MG63 (cell line): Measurements from ENCODE around the gene MEN1. TPM values are rescaled to one million over a fixed set of nuclear protein-coding genes. Genes with fewer than 3 reads are reported as not detected.
"Not testable (repeated sequence)": the region's sequence is repeated elsewhere in the genome, so short reads cannot be mapped to it uniquely, and the experiment has no call there.

Source experiments
- DNase-seq: peaks from one replicate; pipeline ENCODE4 v3.0.0-alpha.2; 2020
- H3K27me3 ChIP-seq: fragments of 250-450 bp; sonication (Bioruptor Pico); 2 replicates; pipeline ENCODE4 v1.5.1; 2020; ENCODE audit warnings: mild to moderate bottlenecking, moderate library complexity
- H3K36me3 ChIP-seq: fragments of 250-450 bp; sonication (Bioruptor Pico); 2 replicates; pipeline ENCODE4 v1.5.1; 2020; ENCODE audit warnings: mild to moderate bottlenecking, moderate library complexity
- H3K4me3 ChIP-seq: fragments of 250-450 bp; sonication (Bioruptor Pico); 2 replicates; pipeline ENCODE4 v1.5.1; 2020; ENCODE audit warnings: mild to moderate bottlenecking, moderate library complexity
- H3K9me3 ChIP-seq: fragments of 250-450 bp; sonication (Bioruptor Pico); 2 replicates; pipeline ENCODE4 v1.5.1; 2020; ENCODE audit warnings: mild to moderate bottlenecking, moderate library complexity
- total RNA-seq: library from RNA; depleted of rRNA; stranded (reverse); fragments of >200 nt; shearing (Covaris generic); gene quantifications from 2 replicates; pipeline ENCODE4 v1.2.3, GENCODE V29; 2014; ENCODE audit warnings: low replicate concordance

MEN1 gene
- total RNA-seq, 1 experiment from 2014 or later, result 13.3 TPM

DNA sequence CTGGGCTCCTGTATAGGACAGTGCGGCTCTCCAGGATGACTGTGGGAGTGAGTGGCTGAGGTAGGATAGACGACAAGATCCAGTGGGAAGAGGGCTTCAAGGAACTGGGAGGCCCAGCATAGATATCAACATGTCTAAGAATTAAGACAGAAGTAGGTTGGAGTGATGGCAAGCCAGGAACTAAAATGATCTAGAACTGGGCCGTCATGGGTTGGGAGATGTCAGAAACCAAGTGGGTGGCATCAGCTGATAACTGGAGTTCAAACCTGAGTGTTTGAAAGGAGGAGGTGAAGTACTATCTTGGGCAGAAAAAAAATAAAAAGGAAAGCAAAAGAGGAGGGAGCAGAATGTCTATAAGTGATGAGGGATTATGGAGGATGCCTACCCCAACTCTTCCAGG is 7.1 kb upstream of the MEN1 start:
- Histone ChIP-seq H3K36me3 (no peaks in the 10 kb centered on the region), H3K4me3 (no peak overlapping the region), H3K9me3 (no peaks in the 10 kb centered on the region), H3K27me3 (no peaks in the 10 kb centered on the region)
- no peak for DNase-seq

DNA sequence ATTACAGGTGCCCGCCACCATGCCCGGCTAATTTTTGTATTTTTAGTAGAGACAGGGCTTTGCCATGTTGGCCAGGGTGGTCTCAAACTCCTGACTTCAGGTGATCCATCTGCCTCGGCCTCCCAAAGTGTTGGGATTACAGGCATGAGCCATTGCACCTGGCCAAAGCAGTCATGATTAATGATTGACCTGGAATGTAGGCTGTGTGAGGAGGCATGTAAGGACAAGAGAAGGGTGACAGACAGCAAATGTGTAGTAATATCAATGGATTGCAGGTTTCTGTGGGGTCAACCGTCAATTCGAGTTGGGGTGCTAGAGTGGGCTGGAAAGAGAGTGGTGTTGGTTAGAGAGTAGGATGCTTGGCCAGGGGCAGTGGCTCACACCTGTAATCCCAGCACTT is 5.1 kb upstream of the MEN1 start:
- H3K4me3 ChIP-seq, H3K27me3 ChIP-seq, DNase-seq, H3K36me3 ChIP-seq, H3K9me3 ChIP-seq: not testable (repeated sequence)

- H3K36me3 ChIP-seq, result no peaks in the 10 kb centered on the region
- DNase-seq, result no peak
- H3K4me3 ChIP-seq, result no peak overlapping the region
- H3K9me3 ChIP-seq, result no peaks in the 10 kb centered on the region
- no peaks in the 10 kb centered on the region for H3K27me3 ChIP-seq
These were observed 4.4 kb upstream of the MEN1 start for GRCh38 chr11:64814712-64815187.

- Histone ChIP-seq H3K27me3 (no peaks in the 10 kb centered on the region), H3K9me3 (no peaks in the 10 kb centered on the region), H3K4me3 (no peak overlapping the region), H3K36me3 (peaks cover 4% of the 10 kb centered on the region; the same call in 1 of the 2 replicates)
- DNase-seq, result no peak
These were observed 3.5 kb upstream of the MEN1 start for GRCh38 chr11:64813826-64814225.

GRCh38 chr11:64810891-64811272 is 531 bp upstream of the MEN1 start:
- Histone ChIP-seq H3K9me3 (no peaks in the 10 kb centered on the region), H3K4me3 (peak overlapping the region; percentile 96), H3K27me3 (no peaks in the 10 kb centered on the region), H3K36me3 (peaks cover 11% of the 10 kb centered on the region)
- peak; percentile 10 for DNase-seq

GRCh38 chr11:64809781-64810241 is 540 bp downstream of the MEN1 start:
- Histone ChIP-seq H3K36me3 (peaks cover 11% of the 10 kb centered on the region), H3K4me3 (peak overlapping the region; percentile 96), H3K9me3 (no peaks in the 10 kb centered on the region), H3K27me3 (no peaks in the 10 kb centered on the region)
- peak; percentile 14 for DNase-seq

DNA sequence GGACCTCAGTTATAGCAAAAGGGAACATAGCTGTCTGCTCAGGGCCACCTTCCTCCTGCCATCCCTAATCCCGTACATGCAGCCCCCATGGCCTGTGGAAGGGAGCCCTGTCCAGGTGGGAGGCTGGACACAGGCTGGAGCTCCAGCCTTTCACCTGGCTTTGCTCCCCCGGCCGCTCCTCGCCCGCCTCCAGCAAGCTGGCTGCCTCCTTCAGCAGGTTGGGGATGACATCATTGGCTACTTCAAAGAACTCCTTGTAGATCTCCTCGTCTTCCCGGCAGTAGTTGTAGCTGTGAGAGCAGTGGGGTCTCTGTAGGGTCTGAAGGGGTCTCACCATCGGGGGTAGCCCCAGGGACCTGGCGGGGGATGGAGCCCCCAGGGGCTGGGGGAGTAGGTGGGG is 4.9 kb downstream of the MEN1 start:
- H3K4me3 ChIP-seq, result no peak overlapping the region
- no peaks in the 10 kb centered on the region for H3K27me3 ChIP-seq
- no peaks in the 10 kb centered on the region for H3K9me3 ChIP-seq
- no peak for DNase-seq
- peaks cover 11% of the 10 kb centered on the region for H3K36me3 ChIP-seq

DNA sequence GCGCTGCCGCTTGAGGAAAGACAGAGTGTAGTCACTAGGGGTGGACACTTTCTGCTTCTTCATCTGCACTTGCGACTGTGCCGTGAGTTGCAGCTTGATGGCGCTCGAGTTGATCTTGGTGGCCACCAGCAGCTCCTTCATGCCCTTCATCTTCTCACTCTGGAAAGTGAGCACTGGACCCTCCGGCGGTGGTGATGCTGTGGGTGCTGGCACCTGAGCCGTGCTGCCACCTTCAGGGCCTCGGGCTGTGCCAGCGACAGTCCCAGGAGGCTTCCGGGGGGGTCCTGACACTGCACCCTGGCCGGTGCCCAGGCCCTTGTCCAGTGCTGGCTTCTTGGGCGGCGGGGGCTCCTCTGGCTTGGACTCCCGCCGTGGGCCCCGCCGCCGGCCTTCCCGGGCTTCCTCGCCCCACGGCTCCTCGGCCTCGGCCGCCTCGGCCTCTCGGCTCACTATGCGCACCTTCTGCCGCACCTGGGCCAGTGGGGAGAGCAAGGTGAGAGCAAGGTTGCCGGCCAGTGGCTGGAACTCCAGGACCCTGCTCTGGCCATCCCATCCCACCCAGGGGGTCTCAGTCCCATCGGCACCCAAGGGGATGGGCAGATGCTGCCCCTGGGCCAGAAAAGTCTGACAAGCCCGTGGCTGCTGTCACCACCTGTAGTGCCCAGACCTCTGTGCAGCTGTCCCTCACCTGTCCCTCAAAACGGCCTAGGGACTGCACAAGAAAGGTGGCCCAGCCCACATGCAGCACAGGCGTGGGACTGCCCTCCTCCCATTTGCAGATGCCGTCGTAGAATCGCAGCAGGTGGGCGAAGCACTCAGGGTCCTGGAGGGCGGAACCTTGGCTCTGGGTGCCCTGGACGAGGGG is 5.8 kb downstream of the MEN1 start:
- no peaks in the 10 kb centered on the region for H3K9me3 ChIP-seq
- DNase-seq, result no peak
- peaks cover 11% of the 10 kb centered on the region for H3K36me3 ChIP-seq
- H3K27me3 ChIP-seq, result no peaks in the 10 kb centered on the region
- H3K4me3 ChIP-seq, result no peak overlapping the region

GRCh38 chr11:64803846-64804345 is 6.5 kb downstream of the MEN1 start:
- no peaks in the 10 kb centered on the region for H3K27me3 ChIP-seq
- H3K36me3 ChIP-seq, result peaks cover 7% of the 10 kb centered on the region
- no peak for DNase-seq
- no peaks in the 10 kb centered on the region for H3K9me3 ChIP-seq
- H3K4me3 ChIP-seq, result peak overlapping the region; percentile 63

- Histone ChIP-seq H3K36me3 (peaks cover 5% of the 10 kb centered on the region), H3K9me3 (no peaks in the 10 kb centered on the region), H3K4me3 (peak within 1 kb of the TSS; percentile 63), H3K27me3 (no peaks in the 10 kb centered on the region)
- DNase-seq, result peak; percentile 84
These were observed 7.0 kb downstream of the MEN1 start, which contains the start of gene MAP4K2 for GRCh38 chr11:64803158-64803845. TSS of gene MAP4K2 (minus strand) at chr11:64803214. CDS start at chr11:64803149, 65 bp downstream.

DNA sequence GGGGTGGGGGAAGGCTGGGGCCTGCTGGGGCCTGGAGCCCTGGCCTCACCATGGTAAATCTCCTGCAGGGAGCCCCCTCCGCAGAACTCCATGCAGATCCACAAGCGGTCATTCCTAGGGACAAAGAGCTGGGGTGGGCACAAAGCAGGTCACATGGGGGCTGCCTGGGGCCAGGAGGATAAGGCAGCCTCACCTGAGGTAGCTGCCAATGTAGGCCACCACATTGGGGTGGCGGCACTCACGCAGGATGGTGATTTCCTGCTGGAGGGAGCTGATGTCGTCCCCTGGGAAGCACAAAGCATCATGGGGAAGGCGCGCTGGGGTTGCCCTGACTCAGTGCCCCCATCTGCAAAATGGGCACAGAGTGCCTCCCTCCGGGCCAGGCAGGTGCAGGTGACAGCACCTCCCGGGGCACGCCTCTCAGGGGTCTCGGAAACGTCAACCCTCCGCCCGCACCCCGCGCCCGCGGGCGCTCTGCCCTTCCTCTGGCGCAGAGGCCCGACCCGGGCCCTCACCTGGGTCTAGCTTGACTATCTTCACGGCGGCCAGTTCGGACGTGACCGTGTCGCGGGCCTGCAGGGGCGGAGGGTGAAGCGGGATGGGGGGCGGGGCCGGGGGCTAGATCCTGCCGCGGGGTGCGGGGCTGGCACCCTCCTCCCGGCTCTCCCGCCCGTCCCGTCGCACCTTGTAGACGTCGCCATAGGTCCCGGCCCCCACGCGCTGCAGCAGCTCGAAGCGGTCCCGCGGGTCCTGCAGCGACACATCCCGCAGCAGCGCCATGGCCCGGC is 7.8 kb downstream of the MEN1 start:
- Histone ChIP-seq H3K36me3 (no peaks in the 10 kb centered on the region; the same call in 1 of the 2 replicates), H3K4me3 (peak overlapping the region; percentile 63), H3K27me3 (no peaks in the 10 kb centered on the region), H3K9me3 (no peaks in the 10 kb centered on the region)
- no peak for DNase-seq

DNA sequence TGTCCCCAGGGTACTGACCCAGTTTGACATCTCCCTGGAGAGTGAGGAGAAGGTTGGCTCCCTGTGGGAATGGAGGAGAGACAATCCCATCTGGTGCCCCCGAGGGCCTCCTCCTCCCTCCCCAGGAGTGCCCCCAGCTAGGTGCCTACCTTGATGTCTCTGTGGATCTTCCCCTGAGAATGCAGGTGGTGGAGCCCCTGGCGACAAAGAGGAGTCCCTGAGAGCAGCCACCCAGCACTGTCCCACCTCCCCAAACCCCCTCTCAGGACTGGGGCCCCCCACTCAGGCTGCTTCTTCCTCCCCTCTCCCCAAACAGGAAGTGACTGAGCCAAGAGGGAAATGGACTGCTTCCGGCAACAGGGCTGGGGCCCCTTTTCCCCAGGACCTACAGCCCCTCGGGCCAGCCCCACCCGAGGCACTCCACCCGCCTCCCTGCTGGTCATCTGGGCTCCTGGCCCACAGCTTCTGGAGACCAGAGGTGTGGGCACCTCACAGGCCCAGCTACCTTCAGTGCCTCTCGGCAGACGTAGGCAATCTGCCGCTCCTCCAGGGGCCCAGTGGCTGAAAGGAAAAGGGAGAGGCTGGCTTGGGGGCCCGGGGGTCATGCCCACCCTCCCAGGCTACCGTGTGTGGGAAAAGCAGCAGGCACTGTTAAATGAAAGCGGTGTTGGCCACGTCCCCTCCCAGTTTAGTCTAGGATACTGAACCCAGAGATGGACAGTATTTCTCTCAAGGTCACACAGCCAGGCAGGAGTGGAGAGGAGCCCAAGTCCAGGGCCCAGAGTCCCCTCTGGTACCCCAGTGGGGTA is 8.6 kb downstream of the MEN1 start:
- H3K36me3 ChIP-seq, result no peaks in the 10 kb centered on the region; the same call in 1 of the 2 replicates
- no peaks in the 10 kb centered on the region for H3K9me3 ChIP-seq

GRCh38 chr11:64801158-64801464 is 9.2 kb downstream of the MEN1 start:
- H3K9me3 ChIP-seq, result no peaks in the 10 kb centered on the region
- H3K27me3 ChIP-seq, result no peaks in the 10 kb centered on the region
- no peak overlapping the region for H3K4me3 ChIP-seq
- H3K36me3 ChIP-seq, result no peaks in the 10 kb centered on the region; the same call in 1 of the 2 replicates
- DNase-seq, result no peak

More for the DNA sequence above, 8.6 kb downstream of the MEN1 start:
- Histone ChIP-seq H3K4me3 (no peak overlapping the region), H3K27me3 (no peaks in the 10 kb centered on the region)
- no peak for DNase-seq

DNA sequence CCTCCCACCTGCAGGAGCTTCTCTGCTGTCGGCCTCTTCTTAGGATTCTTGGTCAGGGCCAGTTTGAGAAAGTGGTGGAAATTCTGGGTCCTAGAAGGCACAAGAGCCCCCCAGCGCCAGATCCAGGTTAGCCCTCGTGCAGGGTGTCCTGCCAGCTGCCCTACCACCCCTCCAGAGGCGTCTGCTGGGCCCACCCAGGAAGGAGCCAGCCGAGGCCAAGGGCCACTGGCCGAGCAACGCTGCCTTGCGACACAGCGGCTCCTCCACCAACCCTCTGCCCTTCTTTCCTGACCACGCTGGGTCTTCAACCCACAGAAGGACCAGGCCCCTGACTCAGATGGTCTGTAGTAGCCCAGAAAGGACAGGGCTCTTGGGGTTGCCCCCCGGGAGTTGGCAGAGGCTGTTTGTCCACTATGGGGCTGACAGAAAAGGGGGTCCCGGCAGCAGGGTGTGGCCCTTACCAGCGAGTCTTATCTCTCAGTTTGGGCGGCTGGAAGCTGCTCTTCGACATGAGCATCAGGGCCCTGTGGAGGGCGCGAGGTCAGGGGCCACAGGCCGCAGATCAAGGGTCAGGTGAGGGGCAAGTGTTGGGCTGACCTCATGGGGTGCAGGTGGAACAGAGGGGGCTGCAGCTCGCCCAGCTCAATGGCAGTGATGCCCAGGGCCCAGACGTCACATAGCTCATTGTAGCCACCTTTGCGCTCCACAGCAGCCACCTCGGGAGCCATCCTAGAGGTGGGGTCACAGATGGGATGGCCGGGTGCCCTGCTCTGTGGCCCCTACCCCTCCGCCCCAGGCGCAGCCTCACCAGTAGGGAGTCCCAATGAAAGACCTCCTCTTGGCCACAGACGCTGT is 9.8 kb downstream of the MEN1 start:
- Histone ChIP-seq H3K36me3 (no peaks in the 10 kb centered on the region; the same call in 1 of the 2 replicates), H3K9me3 (no peaks in the 10 kb centered on the region), H3K4me3 (no peak overlapping the region), H3K27me3 (no peaks in the 10 kb centered on the region)
- DNase-seq, result no peak

DNA sequence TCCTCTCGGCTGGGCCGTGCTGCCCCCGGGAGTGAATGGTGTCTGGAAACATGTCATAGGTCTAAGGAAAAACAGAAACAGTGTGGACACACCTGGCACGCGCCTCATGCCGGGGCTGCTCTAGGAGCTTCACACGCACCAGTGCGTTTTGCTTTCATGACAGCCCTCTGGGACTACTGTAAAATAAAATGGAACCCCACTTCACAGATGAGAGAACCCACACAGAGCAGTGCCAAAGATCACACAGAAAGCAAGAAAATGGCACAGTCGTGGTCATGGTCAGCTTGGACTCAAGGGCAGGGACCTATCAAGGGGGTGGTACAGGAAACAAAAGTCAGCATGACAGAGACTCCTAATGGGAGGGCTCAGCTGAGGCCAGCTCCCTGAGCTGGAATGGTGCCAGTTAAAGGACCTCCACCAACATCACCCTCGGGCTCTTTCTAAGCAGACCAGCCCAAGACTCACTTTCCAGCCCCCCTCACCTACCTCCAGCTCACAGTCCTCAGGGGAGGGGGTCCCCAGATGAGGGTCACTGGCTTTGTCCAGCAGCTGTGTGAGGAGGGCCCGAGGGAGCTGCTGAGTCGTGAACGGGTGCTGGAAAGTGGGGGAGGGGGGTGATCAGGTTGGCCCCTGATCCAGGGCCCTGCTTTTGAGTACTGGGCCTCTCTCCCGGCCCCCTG is 10.6 kb downstream of the MEN1 start:
- Histone ChIP-seq H3K36me3 (no peaks in the 10 kb centered on the region; the same call in 1 of the 2 replicates), H3K27me3 (no peaks in the 10 kb centered on the region), H3K9me3 (no peaks in the 10 kb centered on the region), H3K4me3 (no peak overlapping the region)
- DNase-seq, result no peak
